Right lobe of liver (tissue), 4 donors: ENCODE measurements around the gene MUC5B.
A peak's percentile ranks its signal among the peaks of the same experiment; 100 is the strongest.

ENCODE experiments used
- POLR2A ChIP-seq: fragments of 450-650 bp; IDR thresholded peaks from one replicate; pipeline ENCODE4 v1.6.1; 2017; ENCODE audit warnings: antibody characterized with exemption, mild to moderate bottlenecking
- TF ChIP-seq, protein P1 (sequence below), 4 donors: fragments of 200-600 bp in 3 of 4; fragments of 450-650 bp in 1 of 4; IDR thresholded peaks; one replicate each; pipeline versions ENCODE4 v1.5.1 to v1.8.0; 2016 to 2022; ENCODE audit warnings: antibody characterized with exemption in 4 of 4, mild to moderate bottlenecking in 2 of 4
- donor health status: DM: no; HTN: no; CAD: no.
- donor health status: DM: no; HTN: no; CAD: no.
- donor health status: DM: no; HTN: yes; CAD: no.

DNA sequence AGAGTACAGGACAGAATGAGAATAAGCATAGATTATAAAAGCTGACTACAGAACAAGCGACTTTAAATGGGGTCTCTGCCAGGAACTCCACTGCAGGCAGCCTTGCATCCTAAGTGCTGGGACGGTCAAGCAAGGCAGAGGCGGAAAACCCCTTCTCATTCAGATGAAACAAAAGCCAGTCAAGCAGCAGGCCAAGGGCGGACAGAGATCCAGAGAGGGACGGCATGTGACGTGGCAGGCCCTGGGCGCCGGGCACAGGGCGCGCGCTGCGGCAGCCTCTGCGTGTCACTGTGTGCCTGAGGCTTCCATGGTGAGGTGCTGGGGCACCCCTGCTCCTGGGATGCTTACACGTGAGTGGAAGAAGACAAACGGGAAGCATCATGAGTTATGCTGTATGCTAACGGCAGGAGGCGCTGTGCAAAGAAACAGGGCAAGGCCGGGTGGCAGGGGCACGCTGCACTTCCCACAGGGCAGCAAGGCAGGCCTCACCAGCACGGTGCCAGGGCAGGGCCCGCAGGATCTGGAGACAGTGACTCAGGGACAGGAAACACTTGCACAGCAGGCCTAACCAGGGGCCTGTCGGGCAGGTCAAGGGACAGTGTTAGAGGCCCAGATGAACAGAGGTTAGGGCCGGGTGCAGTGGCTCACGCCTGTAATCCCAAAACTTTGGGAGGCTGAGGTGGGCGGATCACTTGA lies 80.4 kb downstream of the MUC5B start:
- TF ChIP-seq, protein P1, sequence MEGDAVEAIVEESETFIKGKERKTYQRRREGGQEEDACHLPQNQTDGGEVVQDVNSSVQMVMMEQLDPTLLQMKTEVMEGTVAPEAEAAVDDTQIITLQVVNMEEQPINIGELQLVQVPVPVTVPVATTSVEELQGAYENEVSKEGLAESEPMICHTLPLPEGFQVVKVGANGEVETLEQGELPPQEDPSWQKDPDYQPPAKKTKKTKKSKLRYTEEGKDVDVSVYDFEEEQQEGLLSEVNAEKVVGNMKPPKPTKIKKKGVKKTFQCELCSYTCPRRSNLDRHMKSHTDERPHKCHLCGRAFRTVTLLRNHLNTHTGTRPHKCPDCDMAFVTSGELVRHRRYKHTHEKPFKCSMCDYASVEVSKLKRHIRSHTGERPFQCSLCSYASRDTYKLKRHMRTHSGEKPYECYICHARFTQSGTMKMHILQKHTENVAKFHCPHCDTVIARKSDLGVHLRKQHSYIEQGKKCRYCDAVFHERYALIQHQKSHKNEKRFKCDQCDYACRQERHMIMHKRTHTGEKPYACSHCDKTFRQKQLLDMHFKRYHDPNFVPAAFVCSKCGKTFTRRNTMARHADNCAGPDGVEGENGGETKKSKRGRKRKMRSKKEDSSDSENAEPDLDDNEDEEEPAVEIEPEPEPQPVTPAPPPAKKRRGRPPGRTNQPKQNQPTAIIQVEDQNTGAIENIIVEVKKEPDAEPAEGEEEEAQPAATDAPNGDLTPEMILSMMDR (IDR thresholded peaks at IDR 0.05): peak; percentile 46 to 69 (median 64)
- peak; percentile 57 for TF ChIP-seq POLR2A
